IMR-90 (cell line): ENCODE data around the gene CCSER1. TPM values are rescaled to one million over a fixed set of nuclear protein-coding genes. Genes with fewer than 3 reads are reported as not detected.

Experiments
- ATAC-seq: fragments of 200-7000 bp; cut with Tn5 transposase; 2 replicates; pipeline ENCODE4 v1.9.1; 2020; ENCODE audit warnings: low read depth, mild to moderate bottlenecking, moderate library complexity
- BruUV-seq: library from RNA; stranded (reverse); fragments of 400-500 nt; replicated peaks from 2 replicates; lab custom pipeline; 2021; lab: Mats Ljungman, UMichigan
- CTCF ChIA-PET: fragments of 300-600 bp; formaldehyde crosslinking; extraction: SDS; loops from one replicate; lab custom pipeline; 2021; ENCODE audit warnings: antibody characterized with exemption; lab: Yijun Ruan, JAX
- POLR2A ChIA-PET: fragments of 300-600 bp; sonication (Branson Sonifier 250); formaldehyde crosslinking; loops from one replicate; lab custom pipeline; 2022; ENCODE audit warnings: antibody characterized with exemption; ENCODE audit not compliant: unreplicated experiment; lab: Charles Lee
- DNase-seq: peaks from one replicate; pipeline ENCODE4 v3.0.0; 2013
- H2AFZ ChIP-seq: replicated peaks from 2 replicates; pipeline ENCODE3; 2013; ENCODE audit warnings: low read length, mild to moderate bottlenecking; ENCODE audit not compliant: poor library complexity
- H2AK5ac ChIP-seq: 2 replicates; pipeline ENCODE4 v1.6.1; 2013; ENCODE audit warnings: low read depth, low read length, inconsistent platforms
- H2AK9ac ChIP-seq: replicated peaks from 2 replicates; pipeline ENCODE3; 2013; ENCODE audit warnings: mild to moderate bottlenecking, low read depth, low read length, moderate library complexity; ENCODE audit not compliant: poor library complexity
- H2BK120ac ChIP-seq: 2 replicates; pipeline ENCODE4 v1.6.1; 2013; ENCODE audit warnings: low read depth, low read length, inconsistent platforms
- H2BK15ac ChIP-seq: 3 replicates; pipeline ENCODE4 v1.6.1; 2013; ENCODE audit warnings: low read depth, low read length, inconsistent platforms
- H2BK20ac ChIP-seq: 2 replicates; pipeline ENCODE4 v1.6.1; 2013; ENCODE audit warnings: low read depth, mild to moderate bottlenecking, inconsistent platforms, low read length, moderate library complexity
- H2BK5ac ChIP-seq: 2 replicates; pipeline ENCODE4 v1.6.1; 2013; ENCODE audit warnings: mild to moderate bottlenecking, low read depth, low read length, inconsistent platforms; ENCODE audit not compliant: poor library complexity, severe bottlenecking
- H3K14ac ChIP-seq: replicated peaks from 2 replicates; pipeline ENCODE4 v1.6.1; 2013; ENCODE audit warnings: low read depth, low read length, inconsistent platforms
- H3K18ac ChIP-seq: 2 replicates; pipeline ENCODE4 v1.6.1; 2013; ENCODE audit warnings: low read depth, low read length, control low read depth
- H3K23ac ChIP-seq: 2 replicates; pipeline ENCODE4 v1.6.1; 2013; ENCODE audit warnings: low read depth, low read length, inconsistent platforms
- H3K27ac ChIP-seq: 2 replicates; pipeline ENCODE4 v1.5.1; 2013; ENCODE audit warnings: mild to moderate bottlenecking, control low read depth, low read length; ENCODE audit not compliant: insufficient read depth
- H3K27me3 ChIP-seq: 2 replicates; pipeline ENCODE4 v1.6.1; 2013; ENCODE audit warnings: low read length; ENCODE audit not compliant: control insufficient read depth, insufficient read depth
- H3K36me3 ChIP-seq: 2 replicates; pipeline ENCODE4 v1.6.1; 2013; ENCODE audit warnings: low read length, mixed read lengths; ENCODE audit not compliant: control insufficient read depth, insufficient read depth
- H3K4ac ChIP-seq: 2 replicates; pipeline ENCODE4 v1.6.1; 2013; ENCODE audit warnings: low read depth, low read length, inconsistent platforms
- H3K4me1 ChIP-seq: 2 replicates; pipeline ENCODE4 v1.6.1; 2013; ENCODE audit warnings: low read length, mixed read lengths; ENCODE audit not compliant: control insufficient read depth, insufficient read depth
- H3K4me2 ChIP-seq: 2 replicates; pipeline ENCODE4 v1.6.1; 2013; ENCODE audit warnings: low read depth, mild to moderate bottlenecking, control low read depth, low read length, moderate library complexity
- H3K4me3 ChIP-seq: 2 replicates; pipeline ENCODE4 v1.5.1; 2013; ENCODE audit warnings: low read depth, mild to moderate bottlenecking, control low read depth, low read length, moderate library complexity; ENCODE audit not compliant: insufficient read depth
- H3K56ac ChIP-seq: 2 replicates; pipeline ENCODE4 v1.6.1; 2013; ENCODE audit warnings: low read length, inconsistent platforms; ENCODE audit not compliant: insufficient read depth; ENCODE audit errors: extremely low read depth
- H3K79me1 ChIP-seq, 2 experiments: 2 replicates each; pipeline ENCODE4 v1.6.1; 2013; ENCODE audit warnings: low read length in 2 of 2, inconsistent platforms in 1 of 2, low read depth in 1 of 2
- H3K9ac ChIP-seq: 2 replicates; pipeline ENCODE4 v1.6.1; 2013; ENCODE audit warnings: low read depth, low read length, control low read depth
- H3K9me1 ChIP-seq: 2 replicates; pipeline ENCODE4 v1.6.1; 2013; ENCODE audit warnings: low read length, inconsistent platforms; ENCODE audit not compliant: insufficient read depth
- H3K9me3 ChIP-seq: 2 replicates; pipeline ENCODE4 v1.6.1; 2013; ENCODE audit warnings: low read length; ENCODE audit not compliant: control insufficient read depth, insufficient read depth
- H4K20me1 ChIP-seq: 2 replicates; pipeline ENCODE4 v1.6.1; 2013; ENCODE audit warnings: low read length, inconsistent platforms; ENCODE audit not compliant: insufficient read depth
- H4K5ac ChIP-seq: 2 replicates; pipeline ENCODE4 v1.6.1; 2013; ENCODE audit warnings: mild to moderate bottlenecking, low read depth, low read length, control low read depth
- H4K8ac ChIP-seq, 2 experiments: 2 replicates each; pipeline ENCODE4 v1.6.1; 2013; ENCODE audit warnings: low read depth in 2 of 2, low read length in 2 of 2, control low read depth in 1 of 2, inconsistent platforms in 1 of 2
- H4K91ac ChIP-seq: 2 replicates; pipeline ENCODE4 v1.6.1; 2013; ENCODE audit warnings: low read depth, low read length, inconsistent platforms; ENCODE audit not compliant: insufficient read depth
- BHLHE40 ChIP-seq: fragments of 150-350 bp; IDR thresholded peaks from 2 replicates; pipeline ENCODE4 v1.6.1; 2016; ENCODE audit warnings: mild to moderate bottlenecking, low read depth, low read length
- CEBPB ChIP-seq: IDR thresholded peaks from 2 replicates; pipeline ENCODE4 v1.6.1; 2012; ENCODE audit warnings: low read depth, low read length, improper control_type of control experiment
- CHD1 ChIP-seq: IDR thresholded peaks from 2 replicates; pipeline ENCODE4 v1.6.1; 2012; ENCODE audit warnings: low read depth, low read length, improper control_type of control experiment
- FOS ChIP-seq: fragments of 150-350 bp; IDR thresholded peaks from 2 replicates; pipeline ENCODE4 v1.6.1; 2016; ENCODE audit warnings: low read depth, low read length
- MAFK ChIP-seq: IDR thresholded peaks from 2 replicates; pipeline ENCODE4 v1.6.1; 2012; ENCODE audit warnings: low read depth, low read length, improper control_type of control experiment
- MAZ ChIP-seq: IDR thresholded peaks from 2 replicates; pipeline ENCODE4 v1.6.1; 2012; ENCODE audit warnings: low read depth, mild to moderate bottlenecking, low read length, improper control_type of control experiment, moderate library complexity, borderline replicate concordance
- MXI1 ChIP-seq: IDR thresholded peaks from 2 replicates; pipeline ENCODE4 v1.6.1; 2012; ENCODE audit warnings: low read depth, mild to moderate bottlenecking, low read length, moderate library complexity, borderline replicate concordance
- NFE2L2 ChIP-seq: fragments of 150-350 bp; IDR thresholded peaks from 2 replicates; pipeline ENCODE4 v1.6.1; 2016; ENCODE audit warnings: low read depth, mild to moderate bottlenecking, low read length
- POLR2A ChIP-seq: IDR thresholded peaks from 2 replicates; pipeline ENCODE4 v1.6.1; 2012; ENCODE audit warnings: mild to moderate bottlenecking, low read depth, low read length
- RAD21 ChIP-seq: IDR thresholded peaks from 2 replicates; pipeline ENCODE4 v1.6.1; 2012; ENCODE audit warnings: low read length, improper control_type of control experiment
- RCOR1 ChIP-seq: IDR thresholded peaks from 2 replicates; pipeline ENCODE4 v1.6.1; 2012; ENCODE audit warnings: mild to moderate bottlenecking, low read length, improper control_type of control experiment; ENCODE audit not compliant: insufficient replicate concordance
- RFX5 ChIP-seq: IDR thresholded peaks from 2 replicates; pipeline ENCODE4 v1.8.0; 2012; ENCODE audit warnings: low read depth, mild to moderate bottlenecking, low read length, moderate library complexity
- SMC3 ChIP-seq: fragments of 150-350 bp; IDR thresholded peaks from 2 replicates; pipeline ENCODE4 v1.6.1; 2016; ENCODE audit warnings: low read depth, mild to moderate bottlenecking, antibody characterized with exemption, low read length, moderate library complexity
- WGBS, 2 experiments: methylation state at CpG; one replicate each; pipeline versions ENCODE4 v1.1.5 to v1.1.7; 2013; ENCODE audit warnings: missing lambda C conversion rate in 2 of 2; ENCODE audit not compliant: insufficient read length in 1 of 2; ENCODE audit errors: extremely low coverage in 2 of 2; 5-methylcytosine and 5-hydroxymethylcytosine counted together
- dilution Hi-C: fragments of 300-500 bp; cut with HindIII; formaldehyde crosslinking; loops from one replicate; pipeline ENCODE4 v1.14.3; 2018; ENCODE audit warnings: low sequenced_read_pairs; ENCODE audit not compliant: unreplicated experiment
- in situ Hi-C: fragments of 300-500 bp; cut with MboI; formaldehyde crosslinking; loops from 3 replicates; pipeline ENCODE4 v1.14.3; 2019; ENCODE audit warnings: low sequenced_read_pairs, inconsistent platforms, mixed read lengths
- intact Hi-C: fragments of 100-400 bp; cut with micrococcal nuclease; formaldehyde crosslinking; loops from 2 replicates; pipeline ENCODE4 v1.10.0; 2022
- polyA plus RNA-seq, 3 experiments: library from polyadenylated mRNA; depleted of rRNA; stranded (reverse); fragments of >200 nt; gene quantifications; 2 replicates each; pipeline ENCODE4 v1.2.3, GENCODE V29; 2012; ENCODE audit warnings: low replicate concordance in 1 of 3
- total RNA-seq: library from RNA; depleted of rRNA; stranded (reverse); fragments of >200 nt; gene quantifications from 2 replicates; pipeline ENCODE4 v1.2.3, GENCODE V29; 2012
- TF ChIP-seq, protein P1 (sequence below): fragments of 150-350 bp; IDR thresholded peaks from 2 replicates; pipeline ENCODE4 v1.6.1; 2017; ENCODE audit warnings: mild to moderate bottlenecking, antibody characterized with exemption, low read length, low read depth
- TF ChIP-seq, protein P2 (sequence below): conservative IDR thresholded peaks from 2 replicates; pipeline ENCODE4 v1.5.1; 2012; ENCODE audit warnings: mild to moderate bottlenecking, low read depth, low read length, improper control_type of control experiment
- TF ChIP-seq, protein P3 (sequence below): fragments of 150-350 bp; IDR thresholded peaks from 2 replicates; pipeline ENCODE4 v1.6.1; 2016; ENCODE audit warnings: low read depth, mild to moderate bottlenecking, low read length, moderate library complexity, borderline replicate concordance

The CCSER1 gene
- total and polyA plus RNA-seq, 2 of the 4 experiments (the other 2 are of a cell fraction) = not detected

DNA sequence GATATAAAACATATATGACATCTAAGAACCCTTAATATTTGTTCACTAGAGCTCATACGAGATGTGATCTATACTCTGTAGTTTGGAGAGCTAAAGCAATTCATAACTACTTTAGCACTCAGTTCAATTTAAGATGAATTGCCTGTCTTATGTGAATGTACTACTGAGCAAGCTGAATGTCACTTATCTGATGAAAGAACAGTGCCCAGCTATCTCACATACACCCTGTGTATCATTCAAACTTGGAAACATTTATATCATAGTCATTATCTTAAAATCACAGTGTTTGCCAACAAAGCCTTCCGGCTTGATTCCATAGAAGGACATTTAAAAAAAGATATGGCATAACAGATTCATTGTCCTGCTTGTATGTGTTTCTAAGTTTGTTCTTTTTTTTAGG, 639.6 kb downstream of the CCSER1 start:
- no peaks in the 10 kb centered on the region for H3K36me3 ChIP-seq
- H3K9me1 ChIP-seq = no peaks in the 10 kb centered on the region
- BruUV-seq = no TSS peak
- no peak for DNase-seq
- no peaks in the 10 kb centered on the region for H4K20me1 ChIP-seq
- H3K79me1 ChIP-seq = no peaks in the 10 kb centered on the region
- no peak overlapping the region for H3K4me2 ChIP-seq
- no peak overlapping the region for H3K27ac ChIP-seq
- no peak overlapping the region for H2AFZ ChIP-seq
- H3K56ac ChIP-seq = no peak overlapping the region
- H3K27me3 ChIP-seq = no peaks in the 10 kb centered on the region
- POLR2A ChIA-PET = no interaction called here
- H3K18ac ChIP-seq = no peak overlapping the region
- H3K23ac ChIP-seq = no peak overlapping the region
- H4K8ac ChIP-seq = no peak overlapping the region
- H2AK5ac ChIP-seq = no peak overlapping the region
- no peak overlapping the region for H2AK9ac ChIP-seq
- no peak overlapping the region for H2BK120ac ChIP-seq
- H3K9me3 ChIP-seq = no peaks in the 10 kb centered on the region; the same call in 1 of the 2 replicates
- no peak overlapping the region for H2BK15ac ChIP-seq
- WGBS, 2 experiments = no CpG with 5 or more reads among the region's 2 CpGs
- no peak overlapping the region for H4K91ac ChIP-seq
- ATAC-seq = no peak
- TF ChIP-seq MXI1 (no peak), RAD21 (no peak), CEBPB (no peak), SMC3 (no peak), FOS (no peak), CHD1 (no peak), MAFK (no peak), POLR2A (no peak), BHLHE40 (no peak), RFX5 (no peak), MAZ (no peak), RCOR1 (no peak), NFE2L2 (no peak)
- TF ChIP-seq, protein P1, sequence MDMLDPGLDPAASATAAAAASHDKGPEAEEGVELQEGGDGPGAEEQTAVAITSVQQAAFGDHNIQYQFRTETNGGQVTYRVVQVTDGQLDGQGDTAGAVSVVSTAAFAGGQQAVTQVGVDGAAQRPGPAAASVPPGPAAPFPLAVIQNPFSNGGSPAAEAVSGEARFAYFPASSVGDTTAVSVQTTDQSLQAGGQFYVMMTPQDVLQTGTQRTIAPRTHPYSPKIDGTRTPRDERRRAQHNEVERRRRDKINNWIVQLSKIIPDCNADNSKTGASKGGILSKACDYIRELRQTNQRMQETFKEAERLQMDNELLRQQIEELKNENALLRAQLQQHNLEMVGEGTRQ = no peak
- TF ChIP-seq, protein P2, sequence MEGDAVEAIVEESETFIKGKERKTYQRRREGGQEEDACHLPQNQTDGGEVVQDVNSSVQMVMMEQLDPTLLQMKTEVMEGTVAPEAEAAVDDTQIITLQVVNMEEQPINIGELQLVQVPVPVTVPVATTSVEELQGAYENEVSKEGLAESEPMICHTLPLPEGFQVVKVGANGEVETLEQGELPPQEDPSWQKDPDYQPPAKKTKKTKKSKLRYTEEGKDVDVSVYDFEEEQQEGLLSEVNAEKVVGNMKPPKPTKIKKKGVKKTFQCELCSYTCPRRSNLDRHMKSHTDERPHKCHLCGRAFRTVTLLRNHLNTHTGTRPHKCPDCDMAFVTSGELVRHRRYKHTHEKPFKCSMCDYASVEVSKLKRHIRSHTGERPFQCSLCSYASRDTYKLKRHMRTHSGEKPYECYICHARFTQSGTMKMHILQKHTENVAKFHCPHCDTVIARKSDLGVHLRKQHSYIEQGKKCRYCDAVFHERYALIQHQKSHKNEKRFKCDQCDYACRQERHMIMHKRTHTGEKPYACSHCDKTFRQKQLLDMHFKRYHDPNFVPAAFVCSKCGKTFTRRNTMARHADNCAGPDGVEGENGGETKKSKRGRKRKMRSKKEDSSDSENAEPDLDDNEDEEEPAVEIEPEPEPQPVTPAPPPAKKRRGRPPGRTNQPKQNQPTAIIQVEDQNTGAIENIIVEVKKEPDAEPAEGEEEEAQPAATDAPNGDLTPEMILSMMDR = no peak
- TF ChIP-seq, protein P3, sequence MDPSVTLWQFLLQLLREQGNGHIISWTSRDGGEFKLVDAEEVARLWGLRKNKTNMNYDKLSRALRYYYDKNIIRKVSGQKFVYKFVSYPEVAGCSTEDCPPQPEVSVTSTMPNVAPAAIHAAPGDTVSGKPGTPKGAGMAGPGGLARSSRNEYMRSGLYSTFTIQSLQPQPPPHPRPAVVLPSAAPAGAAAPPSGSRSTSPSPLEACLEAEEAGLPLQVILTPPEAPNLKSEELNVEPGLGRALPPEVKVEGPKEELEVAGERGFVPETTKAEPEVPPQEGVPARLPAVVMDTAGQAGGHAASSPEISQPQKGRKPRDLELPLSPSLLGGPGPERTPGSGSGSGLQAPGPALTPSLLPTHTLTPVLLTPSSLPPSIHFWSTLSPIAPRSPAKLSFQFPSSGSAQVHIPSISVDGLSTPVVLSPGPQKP = no peak
- H2BK20ac ChIP-seq = no peak overlapping the region
- H3K4me3 ChIP-seq = no peak overlapping the region
- CTCF ChIA-PET = no interaction called here
- dilution Hi-C loops (no loop called here), intact Hi-C loops (loop anchor here (5.0 kb wide), 1 partner anchor 1490 kb away; no protein-coding TSS in a partner anchor), in situ Hi-C loops (no loop called here)
- no peak overlapping the region for H2BK5ac ChIP-seq
- no peak overlapping the region for H4K5ac ChIP-seq
- H3K4ac ChIP-seq = no peak overlapping the region
- H3K4me1 ChIP-seq = no peaks in the 10 kb centered on the region
- H3K14ac ChIP-seq = no peak overlapping the region
- no peak overlapping the region for H3K9ac ChIP-seq
